IPS-20b (cell line): Measurements from ENCODE around the gene MREG.
"Not testable (repeated sequence)": the region's sequence is repeated elsewhere in the genome, so short reads cannot be mapped to it uniquely, and the experiment has no call there.

ENCODE experiments used
- H3K27ac ChIP-seq: one replicate; pipeline ENCODE4 v1.5.1; 2013; ENCODE audit warnings: low read length
- H3K27me3 ChIP-seq: 2 replicates; pipeline ENCODE4 v1.6.1; 2013; ENCODE audit warnings: mild to moderate bottlenecking, low read length, inconsistent platforms; ENCODE audit not compliant: insufficient read depth
- H3K36me3 ChIP-seq: 2 replicates; pipeline ENCODE4 v1.6.1; 2013; ENCODE audit warnings: low read depth, mild to moderate bottlenecking, inconsistent platforms, low read length, moderate library complexity; ENCODE audit not compliant: insufficient read depth
- H3K4me1 ChIP-seq: 2 replicates; pipeline ENCODE4 v1.6.1; 2013; ENCODE audit warnings: mild to moderate bottlenecking, control low read depth, inconsistent platforms, low read length, moderate library complexity; ENCODE audit not compliant: insufficient read depth
- H3K4me3 ChIP-seq: 2 replicates; pipeline ENCODE4 v1.5.1; 2013; ENCODE audit warnings: mild to moderate bottlenecking, low read length, inconsistent platforms
- H3K9ac ChIP-seq: 2 replicates; pipeline ENCODE4 v1.6.1; 2013; ENCODE audit warnings: low read depth, mild to moderate bottlenecking, inconsistent platforms, low read length, moderate library complexity
- H3K9me3 ChIP-seq: 2 replicates; pipeline ENCODE4 v1.6.1; 2013; ENCODE audit warnings: mild to moderate bottlenecking, low read depth, low read length, inconsistent platforms; ENCODE audit not compliant: insufficient read depth

MREG gene

DNA sequence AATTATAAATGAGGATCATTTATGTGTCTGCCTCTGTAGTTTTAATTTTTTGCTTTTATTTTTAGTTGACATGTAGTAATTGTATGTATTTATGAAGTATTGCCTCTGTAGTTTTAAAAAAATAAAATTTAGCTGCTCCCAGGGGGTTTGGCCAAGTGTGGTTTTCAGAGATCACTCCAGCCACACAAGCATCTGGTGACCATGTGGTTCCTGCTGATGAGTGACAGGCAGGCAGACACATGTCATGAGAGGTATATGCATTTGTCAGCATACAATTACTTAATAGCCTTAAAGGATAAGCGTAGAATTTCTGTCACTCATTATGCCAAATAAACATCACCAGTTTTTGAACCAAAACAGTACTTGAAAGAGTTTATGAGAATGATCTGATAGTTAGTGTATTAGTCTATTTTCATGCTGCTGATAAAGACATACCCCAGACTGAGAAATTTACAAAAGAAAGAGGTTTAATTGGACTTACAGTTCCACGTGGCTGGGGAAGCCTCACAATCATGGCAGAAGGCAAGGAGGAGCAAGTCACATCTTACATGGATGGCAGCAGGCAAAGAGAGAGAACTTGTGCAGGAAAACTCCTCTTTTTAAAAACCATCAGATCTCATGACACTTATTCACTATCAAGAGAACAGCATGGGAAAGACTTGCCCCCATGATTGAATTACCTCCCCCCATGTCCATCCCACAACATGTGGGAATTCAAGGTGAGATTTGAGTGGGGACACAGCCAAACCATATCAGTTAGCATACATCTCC lies 29.6 kb downstream of the MREG start:
- no peak overlapping the region for H3K27ac ChIP-seq

DNA sequence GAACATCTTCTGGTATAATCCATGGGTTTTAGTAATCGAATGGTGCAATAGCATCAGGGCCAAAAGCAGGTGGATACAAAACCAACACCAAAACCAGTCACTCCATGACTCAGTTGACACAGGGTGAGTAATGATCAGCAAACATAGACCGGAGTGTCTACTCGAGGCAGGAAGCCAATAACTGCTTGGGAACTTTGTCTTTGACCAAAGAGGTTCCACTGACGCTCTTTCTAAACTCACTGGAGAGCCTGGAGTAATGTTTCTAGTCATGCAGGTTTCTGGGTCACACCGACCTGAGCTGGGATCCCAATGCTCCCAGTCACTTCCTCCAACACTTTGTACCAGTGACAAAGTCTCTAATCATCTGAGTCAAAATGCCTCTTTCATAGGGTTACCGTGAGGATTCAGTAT lies 30.9 kb downstream of the MREG start:
- Histone ChIP-seq H3K27me3 (no peaks in the 10 kb centered on the region), H3K9ac (no peak overlapping the region), H3K4me1 (no peaks in the 10 kb centered on the region), H3K36me3 (peaks cover 20% of the 10 kb centered on the region), H3K4me3 (no peak overlapping the region), H3K27ac (no peak overlapping the region), H3K9me3 (no peaks in the 10 kb centered on the region; the same call in 1 of the 2 replicates)

More for the DNA sequence above, 29.6 kb downstream of the MREG start:
- Histone ChIP-seq H3K9ac (no peak overlapping the region), H3K27me3 (no peaks in the 10 kb centered on the region), H3K4me1 (no peaks in the 10 kb centered on the region; the same call in 1 of the 2 replicates), H3K4me3 (no peak overlapping the region), H3K9me3 (no peaks in the 10 kb centered on the region; the same call in 1 of the 2 replicates), H3K36me3 (peaks cover 20% of the 10 kb centered on the region)

DNA sequence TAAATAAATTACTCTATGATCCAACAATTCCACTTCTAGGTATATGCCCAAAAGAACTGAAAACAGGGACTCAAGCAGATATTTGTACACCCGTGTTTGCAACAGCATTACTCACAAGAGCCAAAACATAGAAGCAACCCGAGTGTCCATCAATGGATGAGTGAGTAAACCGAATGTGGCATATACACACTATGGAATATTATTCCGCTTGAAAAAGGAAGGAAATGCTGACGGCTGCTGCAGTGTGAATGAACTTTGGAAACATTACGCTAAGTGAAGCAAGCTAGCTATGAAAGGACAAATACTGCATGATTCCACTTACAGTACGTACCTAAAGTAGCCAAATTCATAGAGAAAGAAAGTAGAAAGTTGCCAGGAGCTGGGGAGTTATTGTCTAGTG lies 32.2 kb downstream of the MREG start:
- H3K9ac ChIP-seq: no peak overlapping the region
- no peaks in the 10 kb centered on the region for H3K27me3 ChIP-seq
- H3K4me3 ChIP-seq: no peak overlapping the region
- no peak overlapping the region for H3K27ac ChIP-seq
- H3K9me3 ChIP-seq: no peaks in the 10 kb centered on the region; the same call in 1 of the 2 replicates
- H3K36me3 ChIP-seq: peaks cover 20% of the 10 kb centered on the region
- H3K4me1 ChIP-seq: no peaks in the 10 kb centered on the region

DNA sequence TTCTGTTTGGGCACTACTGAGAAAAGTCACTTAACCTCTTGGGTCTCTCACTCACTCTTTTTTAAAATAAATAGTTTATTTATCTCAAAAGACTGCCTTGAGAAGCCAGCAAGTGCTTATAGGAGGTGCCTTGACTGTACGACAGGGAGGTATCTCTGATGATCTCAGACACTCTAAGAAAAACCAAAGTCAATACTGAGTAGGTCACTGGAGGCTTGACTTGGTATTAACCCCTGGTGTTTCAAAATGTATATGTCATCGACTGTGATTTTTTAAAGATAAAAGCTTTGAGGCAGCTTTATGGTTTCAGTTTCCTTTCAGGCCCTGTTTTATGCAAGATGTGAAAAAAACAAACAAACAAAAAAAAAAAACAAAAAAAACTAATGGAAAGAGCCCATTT lies 33.7 kb downstream of the MREG start:
- Histone ChIP-seq H3K9ac (no peak overlapping the region), H3K36me3 (peaks cover 11% of the 10 kb centered on the region), H3K9me3 (no peaks in the 10 kb centered on the region; the same call in 1 of the 2 replicates), H3K27me3 (no peaks in the 10 kb centered on the region), H3K27ac (no peak overlapping the region), H3K4me1 (peaks cover under 1% of the 10 kb centered on the region; the same call in 1 of the 2 replicates), H3K4me3 (no peak overlapping the region)

GRCh38 chr2:215974700-215975429 lies 38.5 kb downstream of the MREG start:
- H3K27ac ChIP-seq: no peak overlapping the region
- H3K9ac ChIP-seq: no peak overlapping the region
- no peaks in the 10 kb centered on the region for H3K27me3 ChIP-seq
- H3K4me3 ChIP-seq: no peak overlapping the region
- peaks cover 8% of the 10 kb centered on the region for H3K4me1 ChIP-seq
- no peaks in the 10 kb centered on the region for H3K36me3 ChIP-seq
- no peaks in the 10 kb centered on the region for H3K9me3 ChIP-seq

- Histone ChIP-seq H3K27ac (no peak overlapping the region), H3K9me3 (no peaks in the 10 kb centered on the region), H3K9ac (no peak overlapping the region), H3K27me3 (no peaks in the 10 kb centered on the region), H3K4me1 (peaks cover 8% of the 10 kb centered on the region), H3K36me3 (no peaks in the 10 kb centered on the region), H3K4me3 (no peak overlapping the region)
These were observed 39.2 kb downstream of the MREG start for GRCh38 chr2:215973954-215974699.

DNA sequence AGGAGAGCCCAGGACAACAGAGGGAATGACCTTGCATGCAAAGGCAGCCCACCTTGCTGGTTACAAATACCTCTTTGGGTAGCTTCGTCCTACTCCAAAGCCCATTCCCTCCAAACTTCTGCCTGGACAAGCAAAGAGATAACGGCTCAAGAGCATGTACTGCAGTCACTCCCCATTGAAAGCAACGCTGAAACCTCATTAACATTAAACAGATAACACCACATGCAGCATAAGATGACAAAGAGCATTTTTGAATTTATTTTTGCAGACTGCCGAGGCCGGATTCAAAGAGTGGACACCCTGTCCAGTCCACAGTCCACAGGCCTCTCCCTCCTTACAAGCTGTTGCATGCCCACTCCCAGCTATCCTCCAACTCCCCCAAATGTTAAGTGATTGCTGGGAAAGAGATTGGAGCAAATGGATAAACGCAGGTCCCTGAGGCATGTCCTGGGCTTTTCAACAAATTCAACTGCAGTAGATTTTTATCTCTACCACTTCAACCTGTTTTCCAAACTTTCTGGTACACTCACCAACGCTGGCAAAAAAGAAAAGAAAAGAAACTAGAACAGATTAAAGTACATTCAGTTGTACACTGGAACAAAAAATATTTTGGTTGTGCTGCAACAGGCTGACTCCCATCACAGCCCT lies 40.1 kb downstream of the MREG start:
- H3K9me3 ChIP-seq: no peaks in the 10 kb centered on the region
- no peak overlapping the region for H3K9ac ChIP-seq
- no peak overlapping the region for H3K27ac ChIP-seq
- no peak overlapping the region for H3K4me3 ChIP-seq
- H3K27me3 ChIP-seq: no peaks in the 10 kb centered on the region
- H3K4me1 ChIP-seq: peaks cover 8% of the 10 kb centered on the region
- no peaks in the 10 kb centered on the region for H3K36me3 ChIP-seq

GRCh38 chr2:215971671-215972070 lies 41.7 kb downstream of the MREG start:
- H3K36me3 ChIP-seq: no peaks in the 10 kb centered on the region
- H3K9ac ChIP-seq: no peak overlapping the region
- no peak overlapping the region for H3K27ac ChIP-seq
- H3K27me3 ChIP-seq: no peaks in the 10 kb centered on the region
- H3K9me3 ChIP-seq: no peaks in the 10 kb centered on the region
- peaks cover 8% of the 10 kb centered on the region for H3K4me1 ChIP-seq
- H3K4me3 ChIP-seq: no peak overlapping the region

GRCh38 chr2:215970894-215971293 lies 42.5 kb downstream of the MREG start:
- H3K4me1 ChIP-seq, H3K4me3 ChIP-seq, H3K9me3 ChIP-seq, H3K9ac ChIP-seq, H3K27me3 ChIP-seq, H3K27ac ChIP-seq, H3K36me3 ChIP-seq: not testable (repeated sequence)

GRCh38 chr2:215970425-215970824 lies 42.9 kb downstream of the MREG start:
- Histone ChIP-seq H3K4me1 (peaks cover 8% of the 10 kb centered on the region), H3K27ac (no peak overlapping the region), H3K4me3 (no peak overlapping the region), H3K9me3 (no peaks in the 10 kb centered on the region), H3K9ac (no peak overlapping the region), H3K36me3 (no peaks in the 10 kb centered on the region), H3K27me3 (no peaks in the 10 kb centered on the region)

DNA sequence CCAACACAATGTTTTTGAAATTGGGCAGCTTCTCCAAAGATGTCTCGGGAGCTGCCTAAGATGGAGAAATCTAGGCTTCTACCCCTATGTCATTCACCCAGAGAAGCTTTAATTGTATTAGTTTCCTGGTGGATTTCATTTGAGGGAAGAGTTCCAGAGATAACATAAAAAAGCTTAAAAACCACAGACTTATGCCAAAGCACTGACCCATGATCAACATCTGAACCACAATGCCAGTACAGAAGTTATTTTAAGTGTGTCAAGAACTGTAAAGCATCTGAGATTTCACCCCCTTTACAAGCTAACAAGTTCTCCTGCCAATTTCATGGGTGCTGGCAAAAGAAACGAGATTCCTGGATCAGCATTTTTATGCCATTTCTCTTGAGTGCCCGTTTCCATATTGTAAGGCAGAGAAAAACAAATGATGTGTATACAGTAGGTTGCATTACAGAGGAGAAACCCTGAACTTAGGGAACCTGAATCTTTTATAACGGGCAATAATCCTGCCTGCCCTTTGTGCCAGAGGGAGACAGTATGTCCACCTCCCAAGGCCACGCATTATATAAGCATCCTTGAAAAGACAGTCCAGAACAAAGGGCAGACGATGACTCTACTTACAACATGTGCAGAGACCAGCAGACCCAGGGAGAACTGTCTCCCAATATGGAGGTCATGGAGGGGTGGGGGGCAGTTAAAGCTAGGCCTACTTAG lies 44.1 kb downstream of the MREG start:
- no peak overlapping the region for H3K9ac ChIP-seq
- H3K4me1 ChIP-seq: peaks cover 4% of the 10 kb centered on the region
- no peak overlapping the region for H3K27ac ChIP-seq

More for the DNA sequence above, 44.1 kb downstream of the MREG start:
- Histone ChIP-seq H3K4me3 (no peak overlapping the region), H3K36me3 (no peaks in the 10 kb centered on the region), H3K9me3 (no peaks in the 10 kb centered on the region), H3K27me3 (no peaks in the 10 kb centered on the region)
